ENCODE measurements around the gene KRT81.

GRCh38 chr12:52284562-52285171 is 6.7 kb downstream of the KRT81 start:
- TF ChIP-seq CTCF (IDR thresholded peaks at IDR 0.05): no peak
- no peak for TF ChIP-seq POLR2A (IDR thresholded peaks at IDR 0.05)
- TF ChIP-seq POLR2AphosphoS5 (IDR thresholded peaks at IDR 0.05): no peak

All from breast epithelium (tissue), 3 donors.